ENCODE results near the gene SLC12A5. TPM values are rescaled to one million over a fixed set of nuclear protein-coding genes. Genes with fewer than 3 reads are reported as not detected.
"Not testable (repeated sequence)": the region's sequence is repeated elsewhere in the genome, so short reads cannot be mapped to it uniquely, and the experiment has no call there.

SLC12A5 gene
- total and polyA plus RNA-seq, 8 donors: 0.93 to 6.2 (median 3.4) TPM; not detected in 4

- WGBS, 5 donors: 52 to 67% (median 63%) methylated on average over 9 of the region's 9 CpGs
- H3K27ac ChIP-seq: no peak overlapping the region
- no peak overlapping the region for H3K4me3 ChIP-seq
- peaks cover 0 to 97% (median 6%) of the 10 kb centered on the region in 3 donors for H3K27me3 ChIP-seq
- H3K36me3 ChIP-seq: no peaks in the 10 kb centered on the region
- intact Hi-C loops (cut with DNase I; ENCODE audit: low total_unique reads): no loop called here
- TF ChIP-seq CTCF (IDR thresholded peaks at IDR 0.05) (no peak), EP300 (IDR thresholded peaks at IDR 0.05) (no peak), POLR2A (IDR thresholded peaks at IDR 0.05) (no peak), POLR2AphosphoS5 (IDR thresholded peaks at IDR 0.05) (no peak)
- H3K4me1 ChIP-seq: peaks cover 0 to 6% (median 0%) of the 10 kb centered on the region in 4 donors
- no peaks in the 10 kb centered on the region for H3K9me3 ChIP-seq
- DNase-seq: no peak
These were observed 34.1 kb upstream of the SLC12A5 start for GRCh38 chr20:45994761-45995493.

- intact Hi-C loops (cut with DNase I; ENCODE audit: low total_unique reads): not testable (repeated sequence)
These were observed 33.4 kb upstream of the SLC12A5 start for GRCh38 chr20:45995495-45996097.

GRCh38 chr20:45997187-45997586 lies 31.8 kb upstream of the SLC12A5 start:
- DNase-seq: no peak
- H3K27ac ChIP-seq: no peak overlapping the region
- H3K36me3 ChIP-seq: no peaks in the 10 kb centered on the region
- H3K4me3 ChIP-seq: no peak overlapping the region
- peaks cover 0 to 98% (median 6%) of the 10 kb centered on the region in 3 donors for H3K27me3 ChIP-seq
- TF ChIP-seq POLR2A (IDR thresholded peaks at IDR 0.05): no peak
- no peak for TF ChIP-seq POLR2AphosphoS5 (IDR thresholded peaks at IDR 0.05)
- TF ChIP-seq EP300 (IDR thresholded peaks at IDR 0.05): no peak
- no peak for TF ChIP-seq CTCF (IDR thresholded peaks at IDR 0.05)
- WGBS, 5 donors: 27 to 45% (median 38%) methylated on average over 3 of the region's 3 CpGs
- intact Hi-C loops (cut with DNase I; ENCODE audit: low total_unique reads): no loop called here
- peaks cover 0 to 23% (median 0%) of the 10 kb centered on the region in 4 donors for H3K4me1 ChIP-seq
- no peaks in the 10 kb centered on the region for H3K9me3 ChIP-seq

More at GRCh38 chr20:45995495-45996097, 33.4 kb upstream of the SLC12A5 start:
- Histone ChIP-seq H3K27me3 (peaks cover 0 to 97% (median 6%) of the 10 kb centered on the region in 3 donors), H3K4me1 (peaks cover 0 to 13% (median 0%) of the 10 kb centered on the region in 4 donors)
- not testable (repeated sequence) for DNase-seq, H3K27ac ChIP-seq, H3K4me3 ChIP-seq, H3K9me3 ChIP-seq, H3K36me3 ChIP-seq
- 63 to 70% (median 65%) methylated on average over 6 of the region's 6 CpGs for WGBS, 5 donors

- Histone ChIP-seq H3K36me3 (no peaks in the 10 kb centered on the region), H3K4me3 (no peak overlapping the region), H3K27me3 (peaks cover 0 to 95% (median 6%) of the 10 kb centered on the region in 3 donors), H3K4me1 (peaks cover 0 to 23% (median 0%) of the 10 kb centered on the region in 4 donors), H3K27ac (peak overlapping the region in 2 of 5 donors; percentile 31 to 36), H3K9me3 (no peaks in the 10 kb centered on the region)
- no peak for DNase-seq
- 50 to 73% (median 54%) methylated on average over 2 of the region's 2 CpGs for WGBS, 5 donors
- TF ChIP-seq CTCF (IDR thresholded peaks at IDR 0.05) (no peak), EP300 (IDR thresholded peaks at IDR 0.05) (no peak), POLR2AphosphoS5 (IDR thresholded peaks at IDR 0.05) (no peak), POLR2A (IDR thresholded peaks at IDR 0.05) (no peak)
- intact Hi-C loops (cut with DNase I; ENCODE audit: low total_unique reads): no loop called here
These were observed 30.7 kb upstream of the SLC12A5 start for GRCh38 chr20:45998337-45998736.

All from stomach (tissue), 9 donors.